Left colon (tissue), 2 donors: ENCODE data around the gene LRRC23. TPM values are rescaled to one million over a fixed set of nuclear protein-coding genes. Genes with fewer than 3 reads are reported as not detected.
A peak's percentile ranks its signal among the peaks of the same experiment; 100 is the strongest.
"Not testable (repeated sequence)": the region's sequence is repeated elsewhere in the genome, so short reads cannot be mapped to it uniquely, and the experiment has no call there.

Source experiments
- ATAC-seq: fragments of 200-7000 bp; cut with Tn5 transposase; one replicate; pipeline ENCODE4 v1.9.1; 2020; ENCODE audit warnings: mild to moderate bottlenecking, moderate library complexity
- DNase-seq, 2 donors: peaks; one replicate each; pipeline ENCODE4 v3.0.0-alpha.2; 2020
- intact Hi-C, 2 donors: fragments of 100-400 bp; cut with DNase I in 1 of 2; cut with micrococcal nuclease in 1 of 2; formaldehyde crosslinking; loops; one replicate each; pipeline versions ENCODE4 v1.11.2 to v1.14.0; 2022; cut with DNase I, micrococcal nuclease
- total RNA-seq, 2 donors: library from RNA; stranded (reverse); fragmentation: NEBNext Ultra II Directional; extraction: Animal tissue kit (Norgen Biotek cat#: 25700); gene quantifications; one replicate each; pipeline ENCODE4 v1.2.1, GENCODE V29; 2021
- donor health status: DM: no; HTN: no; CAD: no.
- donor health status: DM: yes; HTN: yes; CAD: no.

Gene LRRC23
- total RNA-seq, 2 donors from 2014 or later: 2.9 to 4.3 TPM

GRCh38 chr12:6871052-6871957 is 33.3 kb upstream of the LRRC23 start:
- peak; percentile 76 to 90 for DNase-seq
- peak; percentile 56 for ATAC-seq
- intact Hi-C loops: loop anchor here in 1 of 2 donors (5.0 kb wide), 1 partner anchor 96 kb away; no protein-coding TSS in a partner anchor

- intact Hi-C loops: loop anchor here in 1 of 2 donors (5.0 kb wide), 1 partner anchor 95 kb away; no protein-coding TSS in a partner anchor
- DNase-seq (peak; percentile 78 to 91), ATAC-seq (peak; percentile 64)
Observed at GRCh38 chr12:6872073-6873048, 32.3 kb upstream of the LRRC23 start.

GRCh38 chr12:6873094-6874014 is 31.3 kb upstream of the LRRC23 start, which contains the start of gene SPSB2:
TSS of gene SPSB2 (minus strand) at chr12:6873303. CDS start at chr12:6872901, 402 bp downstream.
- DNase-seq (peak; percentile 98 to 100), ATAC-seq (peak; percentile 79)
- intact Hi-C loops: loop anchor here in 1 of 2 donors (5.0 kb wide), 1 partner anchor 94 kb away; no protein-coding TSS in a partner anchor

- ATAC-seq, DNase-seq: not testable (repeated sequence)
- intact Hi-C loops: loop anchor here in 1 of 2 donors (5.0 kb wide), 1 partner anchor 93 kb away; no protein-coding TSS in a partner anchor
Observed at GRCh38 chr12:6874015-6874368, 30.6 kb upstream of the LRRC23 start.

GRCh38 chr12:6879824-6880223 is 24.8 kb upstream of the LRRC23 start:
- ATAC-seq, intact Hi-C loops, DNase-seq: not testable (repeated sequence)

GRCh38 chr12:6883252-6883651 is 21.4 kb upstream of the LRRC23 start:
- intact Hi-C loops: no loop called here
- no peak for ATAC-seq
- DNase-seq: no peak

GRCh38 chr12:6883683-6884082 is 20.9 kb upstream of the LRRC23 start:
- intact Hi-C loops: no loop called here
- no peak for ATAC-seq
- no peak for DNase-seq

GRCh38 chr12:6884539-6884938 is 20.1 kb upstream of the LRRC23 start:
- no peak for ATAC-seq
- intact Hi-C loops: no loop called here
- DNase-seq: no peak

- intact Hi-C loops, ATAC-seq, DNase-seq: not testable (repeated sequence)
Observed at GRCh38 chr12:6886206-6886999, 18.2 kb upstream of the LRRC23 start.

GRCh38 chr12:6887460-6887859 is 17.2 kb upstream of the LRRC23 start:
- intact Hi-C loops: no loop called here
- ATAC-seq: peak; percentile 31
- DNase-seq: peak in 1 of 2 donors; percentile 64

GRCh38 chr12:6888360-6888759 is 16.3 kb upstream of the LRRC23 start:
- intact Hi-C loops: no loop called here
- ATAC-seq: no peak
- DNase-seq: no peak

GRCh38 chr12:6888794-6889193 is 15.8 kb upstream of the LRRC23 start:
- intact Hi-C loops, ATAC-seq: not testable (repeated sequence)

GRCh38 chr12:6889775-6890573 is 14.6 kb upstream of the LRRC23 start:
- not testable (repeated sequence) for DNase-seq, ATAC-seq

More at GRCh38 chr12:6888794-6889193, 15.8 kb upstream of the LRRC23 start:
- not testable (repeated sequence) for DNase-seq

GRCh38 chr12:6890789-6891645 is 13.6 kb upstream of the LRRC23 start:
- DNase-seq (peak; percentile 96 to 100), ATAC-seq (peak; percentile 93)
- intact Hi-C loops: no loop called here

More at GRCh38 chr12:6889775-6890573, 14.6 kb upstream of the LRRC23 start:
- intact Hi-C loops: not testable (repeated sequence)

GRCh38 chr12:6891646-6892001 is 13.0 kb upstream of the LRRC23 start:
- DNase-seq (no peak), ATAC-seq (peak; percentile 5)
- intact Hi-C loops: no loop called here
